NOMO-1 treated with DMSO at 0.1 percent for 48 hours (cell line): ENCODE measurements around the gene DUOXA1.

ENCODE experiments used
- DNase-seq: peaks from one replicate; lab custom pipeline; 2025; ENCODE audit not compliant: unreplicated experiment; lab: John Stamatoyannopoulos, UW

The DUOXA1 gene

DNA sequence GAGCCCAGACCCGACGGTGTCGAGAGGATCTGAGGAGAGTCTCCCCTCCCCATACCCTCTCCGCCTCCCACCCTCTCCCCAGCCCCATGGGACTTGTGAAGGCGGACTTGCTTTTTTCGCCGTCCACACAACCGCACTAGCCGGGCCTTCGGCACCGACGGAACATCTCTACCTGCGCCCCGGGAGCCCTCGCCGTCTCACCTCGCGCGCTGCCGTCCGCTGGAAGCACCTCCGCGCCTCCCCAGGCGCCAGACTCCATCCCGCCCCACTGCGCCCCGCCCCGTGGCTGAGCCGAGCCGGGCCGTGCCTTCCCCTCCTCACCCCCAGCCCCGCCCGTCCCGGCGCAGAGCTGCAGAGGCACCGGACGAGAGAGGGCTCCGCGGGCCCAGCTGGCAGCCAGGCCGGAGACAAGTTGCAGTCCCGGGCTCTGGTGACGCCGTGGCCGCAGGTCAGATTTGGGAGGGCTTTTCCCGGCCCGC is at the start of gene DUOXA1, which contains the start of gene DUOX1:
Gene DUOXA1, minus strand, starts transcription at position 229 of the 479 bp plus-strand sequence. CDS start 6,865 bp downstream, outside the sequence.
Gene DUOX1, plus strand, starts transcription at position 344 of the 479 bp plus-strand sequence. CDS start 1,973 bp downstream, outside the sequence.
- no peak for DNase-seq

- no peak for DNase-seq
These were observed 47.6 kb upstream of the DUOXA1 start for GRCh38 chr15:45177285-45177684.

DNA sequence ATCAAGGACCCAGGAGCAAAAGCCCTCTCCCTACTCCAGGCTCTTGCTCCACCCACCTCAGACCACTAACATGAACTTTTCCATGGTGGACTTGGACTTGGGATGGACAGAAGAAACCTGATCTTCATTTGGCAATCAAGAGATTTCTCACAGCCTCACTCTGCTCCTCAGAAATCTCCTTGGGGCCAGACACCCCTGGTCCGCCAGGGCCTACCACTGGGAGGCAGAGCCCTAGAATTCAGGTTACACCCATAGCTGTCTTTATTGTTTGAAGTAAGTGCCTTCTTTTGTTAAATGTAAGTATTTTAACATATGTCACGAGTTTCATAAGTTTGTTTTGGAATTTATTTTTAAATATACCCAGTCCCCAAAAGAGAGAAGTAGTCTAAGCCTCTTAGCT is 44.9 kb upstream of the DUOXA1 start:
- no peak for DNase-seq

- DNase-seq = no peak
These were observed 44.4 kb upstream of the DUOXA1 start for GRCh38 chr15:45174069-45174468.

GRCh38 chr15:45171912-45172311 is 42.2 kb upstream of the DUOXA1 start:
- DNase-seq = no peak

DNA sequence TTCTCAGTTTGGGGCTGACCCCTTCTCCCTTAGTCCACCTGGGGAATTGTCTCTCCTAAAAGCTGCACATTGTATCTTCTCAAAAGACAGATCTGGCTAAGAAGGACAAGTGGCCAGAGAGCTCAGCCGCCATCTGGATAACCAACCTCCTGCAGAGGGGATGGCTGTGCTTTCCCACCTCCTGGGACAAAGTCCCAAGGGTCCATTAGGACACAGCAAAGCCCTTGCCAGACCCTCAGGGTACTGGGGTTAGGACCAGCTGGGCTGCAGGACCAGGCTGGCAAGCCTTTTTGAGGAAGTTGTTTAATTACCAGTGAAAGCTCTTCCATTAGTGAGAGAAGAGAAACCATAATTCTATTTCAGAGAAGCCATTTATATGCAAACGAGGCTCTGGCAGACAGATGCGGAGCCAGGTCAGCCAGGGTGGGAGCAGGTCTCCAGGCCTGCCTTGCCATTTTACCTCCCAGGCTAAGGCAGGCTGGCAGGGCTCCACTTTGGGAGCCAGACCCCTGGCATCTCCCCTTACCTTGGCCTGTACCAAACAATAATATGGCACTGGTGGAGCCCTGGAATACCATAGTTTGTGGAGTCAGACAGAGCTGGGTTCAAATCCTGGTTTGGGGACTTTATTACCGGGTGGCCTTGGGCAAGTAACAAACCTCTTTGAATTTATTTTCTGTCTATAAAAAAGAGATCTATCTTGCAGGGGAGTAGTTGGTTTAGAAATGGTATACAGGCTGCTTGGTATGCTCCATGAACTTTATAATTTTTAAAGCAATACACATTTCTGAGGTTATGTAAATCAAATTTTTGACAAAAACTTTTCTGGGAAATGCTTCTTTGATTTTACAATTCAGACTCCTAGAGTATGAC is 40.2 kb upstream of the DUOXA1 start:
- DNase-seq = peak; percentile 61

DNA sequence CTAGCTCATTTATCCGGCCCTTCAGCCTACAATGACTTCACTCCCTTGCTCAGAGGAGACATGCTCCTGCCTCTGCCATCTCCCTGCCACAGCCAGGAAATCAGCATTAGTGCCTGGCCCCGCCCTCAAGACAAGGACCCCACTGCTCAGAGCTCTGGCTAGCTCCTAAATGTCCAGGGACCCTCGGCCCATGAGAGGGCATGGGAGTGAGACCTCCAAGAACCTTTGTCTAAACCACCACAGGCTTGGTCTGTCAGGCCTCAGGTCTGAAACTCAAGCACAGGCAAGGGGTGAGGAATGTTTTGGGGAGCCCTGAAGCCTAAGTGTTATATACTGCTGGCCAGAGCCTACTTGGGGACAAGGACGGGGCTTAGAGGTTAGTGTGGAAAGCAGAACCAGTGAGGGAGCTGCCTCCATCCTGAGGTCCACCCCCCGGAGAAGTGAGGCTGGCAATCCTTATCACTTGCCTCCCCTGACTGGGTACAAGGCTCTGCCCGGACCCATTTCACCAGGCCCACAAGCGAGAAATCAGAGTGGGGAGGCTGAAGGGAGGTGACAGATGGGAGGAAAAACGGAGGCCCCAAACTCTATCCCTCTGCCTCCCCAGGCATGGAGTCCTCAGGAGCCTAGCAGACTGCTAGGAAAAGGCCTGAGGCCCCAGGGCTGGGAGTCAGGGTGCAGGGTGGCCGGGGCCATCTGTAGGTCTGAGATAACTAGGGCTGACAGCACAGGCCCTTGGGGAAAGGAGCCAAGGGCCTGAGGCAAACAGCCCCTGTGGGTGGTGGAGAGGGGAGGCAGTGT is 39.3 kb upstream of the DUOXA1 start:
- DNase-seq = no peak

DNA sequence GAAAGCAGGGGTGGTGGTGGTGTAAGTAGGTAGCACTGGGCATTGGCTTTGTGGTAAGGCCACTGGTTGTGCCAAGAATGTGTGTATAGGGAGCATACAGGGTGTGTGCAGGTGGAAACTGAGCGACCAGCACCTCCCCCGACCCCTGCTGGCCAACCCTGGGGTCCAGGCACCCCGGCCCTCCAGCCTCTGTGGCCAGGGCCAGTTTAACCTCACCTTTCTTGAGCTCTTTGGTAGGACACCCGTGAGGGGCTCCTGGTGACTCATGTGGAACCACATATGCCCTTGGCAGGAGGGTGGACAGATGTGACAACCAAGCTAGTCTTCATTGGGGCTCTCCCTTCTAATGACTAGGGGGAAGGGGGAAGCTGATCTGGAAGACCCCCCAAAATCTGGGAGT is 38.6 kb upstream of the DUOXA1 start:
- DNase-seq = no peak

- no peak for DNase-seq
These were observed 38.0 kb upstream of the DUOXA1 start for GRCh38 chr15:45167631-45168205.

DNA sequence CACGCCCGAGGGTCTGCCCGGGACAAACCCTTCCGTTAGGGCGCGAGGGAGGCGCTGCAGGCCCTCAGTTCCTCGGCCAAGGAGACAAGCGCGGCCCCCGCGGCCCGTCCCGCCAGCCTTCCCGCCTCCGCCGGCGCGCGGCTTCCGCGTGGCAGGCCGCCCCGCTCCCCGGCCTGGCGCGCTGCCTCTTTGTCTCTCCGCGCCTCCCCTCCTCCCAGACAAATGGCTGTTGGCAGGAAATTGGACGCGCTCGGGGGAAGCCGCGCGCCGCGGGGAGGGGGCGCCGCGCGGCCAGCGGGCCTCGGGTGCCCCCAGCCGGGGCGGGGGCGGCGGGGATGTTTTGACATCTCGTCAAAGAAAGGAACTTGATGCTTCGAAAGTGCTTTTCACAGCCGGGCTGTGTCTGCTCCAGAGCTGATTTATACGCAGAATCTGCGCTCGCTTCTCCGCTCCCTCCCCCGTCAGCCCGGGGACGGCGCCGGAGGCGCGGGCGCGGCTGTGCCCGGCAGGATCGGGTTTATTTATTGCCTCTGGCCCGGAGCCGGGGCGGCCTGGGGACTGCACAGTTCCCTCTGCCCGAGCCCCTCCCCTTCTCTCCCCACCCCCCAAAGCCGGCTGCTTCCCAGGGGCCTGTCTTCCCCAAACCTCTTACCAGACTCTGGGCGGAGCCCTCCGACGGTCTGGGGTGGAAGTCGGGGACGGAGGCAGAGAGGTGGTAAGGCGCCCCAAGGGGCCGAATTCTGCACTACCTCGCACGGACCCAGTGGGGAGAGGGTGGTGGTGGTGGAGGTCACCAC is 37.4 kb upstream of the DUOXA1 start:
- DNase-seq = peak; percentile 85

GRCh38 chr15:45165536-45165935 is 35.9 kb upstream of the DUOXA1 start:
- DNase-seq = no peak

DNA sequence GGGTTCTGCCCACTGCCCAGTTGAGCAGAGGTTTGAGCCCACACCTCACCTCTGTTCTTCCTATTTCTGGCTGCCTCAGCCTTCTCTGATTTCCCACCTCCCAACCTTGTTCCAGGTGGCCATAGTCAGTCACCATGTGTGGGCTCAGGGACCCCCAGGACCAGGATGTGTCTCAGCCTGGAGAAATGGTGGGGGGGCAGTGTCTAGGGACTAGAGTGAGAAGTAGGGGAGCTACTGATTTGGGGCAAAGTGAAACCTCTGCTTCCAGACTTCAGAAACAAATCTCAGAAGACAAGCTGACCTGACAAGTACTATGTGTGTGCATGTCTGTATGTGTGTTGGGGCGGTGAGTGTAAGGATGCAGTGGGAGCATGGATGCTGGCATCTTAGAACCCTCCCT is 35.2 kb upstream of the DUOXA1 start:
- DNase-seq = no peak

DNA sequence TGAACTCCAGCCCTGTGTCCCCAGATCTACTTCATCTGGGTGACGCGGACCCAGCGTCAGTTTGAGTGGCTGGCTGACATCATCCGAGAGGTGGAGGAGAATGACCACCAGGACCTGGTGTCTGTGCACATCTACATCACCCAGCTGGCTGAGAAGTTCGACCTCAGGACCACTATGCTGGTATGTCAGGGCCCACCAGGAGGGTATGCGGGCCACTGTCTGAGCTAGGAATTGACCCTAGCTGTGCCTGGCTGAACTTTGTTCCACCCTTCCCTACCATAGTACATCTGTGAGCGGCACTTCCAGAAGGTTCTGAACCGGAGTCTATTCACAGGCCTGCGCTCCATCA is 33.8 kb upstream of the DUOXA1 start:
- no peak for DNase-seq

DNA sequence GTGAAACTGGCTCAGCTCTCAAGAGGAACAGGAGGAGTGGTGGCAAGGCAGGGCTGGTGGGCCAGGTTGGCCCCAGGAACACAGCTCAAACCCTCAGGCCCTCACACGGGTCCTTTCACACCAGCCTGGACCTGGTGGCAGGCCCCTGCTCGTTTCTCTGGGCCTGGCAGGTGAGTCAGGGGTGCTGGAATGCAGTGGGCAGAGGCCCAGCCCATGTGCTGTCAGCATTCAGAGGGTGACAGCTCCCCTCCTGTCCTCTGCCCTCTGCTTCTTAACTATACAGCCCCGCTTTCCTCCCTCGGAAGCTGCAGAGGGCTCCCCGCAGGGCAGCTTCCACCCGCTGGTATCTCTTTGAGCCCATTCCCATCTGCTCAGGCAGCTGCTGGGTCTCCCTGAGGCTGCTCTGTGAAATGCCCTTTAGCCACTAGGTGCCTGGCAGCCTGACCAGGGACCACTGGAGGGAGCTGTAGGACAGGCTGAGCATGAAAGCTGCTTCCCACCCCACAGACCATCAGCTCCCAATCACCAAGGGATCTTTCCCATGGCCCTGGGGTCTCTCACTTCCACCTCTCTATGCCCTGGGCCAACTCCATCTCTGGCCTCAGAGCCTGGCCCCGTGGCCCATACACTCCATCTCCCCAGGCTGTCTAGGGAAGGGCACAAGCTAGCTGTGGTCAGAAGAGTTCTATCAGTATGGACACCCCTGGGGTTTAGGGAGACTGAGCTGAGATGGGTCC is 33.3 kb upstream of the DUOXA1 start:
- DNase-seq = peak; percentile 50

DNA sequence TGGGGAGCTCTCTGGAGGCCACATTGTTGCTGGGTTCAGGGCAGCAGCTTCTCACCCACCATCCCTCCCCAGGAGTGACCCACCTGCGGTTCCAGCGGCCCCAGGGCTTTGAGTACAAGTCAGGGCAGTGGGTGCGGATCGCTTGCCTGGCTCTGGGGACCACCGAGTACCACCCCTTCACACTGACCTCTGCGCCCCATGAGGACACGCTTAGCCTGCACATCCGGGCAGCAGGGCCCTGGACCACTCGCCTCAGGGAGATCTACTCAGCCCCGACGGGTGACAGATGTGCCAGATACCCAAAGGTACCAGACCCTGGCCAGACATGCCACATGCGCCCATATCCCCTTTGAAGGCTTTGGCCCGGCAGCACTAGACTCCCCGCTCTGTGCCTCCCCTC is 32.0 kb upstream of the DUOXA1 start:
- DNase-seq = no peak

DNA sequence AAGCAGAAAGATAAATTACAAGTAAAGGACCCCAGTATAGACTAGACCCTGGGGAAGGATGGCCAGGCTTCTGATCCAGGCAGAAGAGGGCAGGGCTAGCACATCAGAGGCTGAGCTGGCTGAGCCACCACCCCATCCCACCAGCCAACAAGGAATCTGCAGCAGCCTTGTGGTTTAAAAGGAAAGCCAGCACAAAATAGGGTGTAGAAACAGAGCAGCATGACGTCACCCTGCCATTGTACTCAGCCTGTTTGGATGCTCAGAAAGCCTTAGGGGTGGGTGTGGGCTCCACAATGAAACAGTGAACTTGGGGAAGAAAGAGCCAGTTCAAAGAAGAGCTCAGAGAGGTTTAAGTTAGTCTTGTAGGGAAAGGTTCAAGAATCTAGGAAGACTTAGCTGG is 28.3 kb upstream of the DUOXA1 start:
- no peak for DNase-seq

- no peak for DNase-seq
These were observed 27.2 kb upstream of the DUOXA1 start for GRCh38 chr15:45156744-45157455.

GRCh38 chr15:45155739-45156138 is 26.1 kb upstream of the DUOXA1 start:
- no peak for DNase-seq

DNA sequence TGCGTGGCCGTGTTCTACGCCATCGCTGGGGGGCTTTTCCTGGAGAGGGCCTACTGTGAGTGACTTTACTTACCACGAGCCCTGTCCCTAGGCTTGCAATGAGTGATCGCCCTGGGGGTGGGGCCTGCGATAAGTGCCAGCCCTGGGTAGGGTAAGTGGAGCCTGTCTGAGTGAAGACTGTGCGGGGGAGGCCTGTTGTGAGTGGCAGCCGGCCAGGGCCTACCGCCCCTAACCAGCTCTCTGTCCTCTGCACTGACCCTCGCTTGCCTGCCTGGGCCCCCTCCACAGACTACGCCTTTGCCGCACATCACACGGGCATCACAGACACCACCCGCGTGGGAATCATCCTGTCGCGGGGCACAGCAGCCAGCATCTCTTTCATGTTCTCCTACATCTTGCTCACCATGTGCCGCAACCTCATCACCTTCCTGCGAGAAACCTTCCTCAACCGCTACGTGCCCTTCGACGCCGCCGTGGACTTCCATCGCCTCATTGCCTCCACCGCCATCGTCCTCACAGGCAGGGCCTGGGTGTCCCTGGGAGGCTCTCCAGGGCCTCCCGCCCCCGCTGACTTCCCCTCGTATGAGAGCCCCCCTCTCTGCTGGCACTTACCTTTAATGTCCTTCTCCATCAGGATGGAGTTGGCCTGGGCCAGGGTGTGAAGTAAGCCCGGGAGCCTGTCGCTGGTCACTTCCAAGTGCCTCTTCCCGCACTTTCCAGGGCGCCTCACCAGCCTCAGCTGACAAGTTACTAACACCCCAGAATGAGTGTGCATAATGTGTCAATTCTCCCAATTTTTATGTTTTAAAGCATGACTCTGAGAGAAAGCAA is 22.5 kb upstream of the DUOXA1 start:
- DNase-seq = no peak
